ENCODE data around the gene PTPRCAP. TPM values are rescaled to one million over a fixed set of nuclear protein-coding genes. Genes with fewer than 3 reads are reported as not detected.

Gene PTPRCAP
- total and polyA plus RNA-seq, 9 of the 15 experiments (the other 6 are each of a cell fraction or from before 2014, with no cell fraction given): 0.22 to 2.0 (median 1.1) TPM; not detected in 4

DNA sequence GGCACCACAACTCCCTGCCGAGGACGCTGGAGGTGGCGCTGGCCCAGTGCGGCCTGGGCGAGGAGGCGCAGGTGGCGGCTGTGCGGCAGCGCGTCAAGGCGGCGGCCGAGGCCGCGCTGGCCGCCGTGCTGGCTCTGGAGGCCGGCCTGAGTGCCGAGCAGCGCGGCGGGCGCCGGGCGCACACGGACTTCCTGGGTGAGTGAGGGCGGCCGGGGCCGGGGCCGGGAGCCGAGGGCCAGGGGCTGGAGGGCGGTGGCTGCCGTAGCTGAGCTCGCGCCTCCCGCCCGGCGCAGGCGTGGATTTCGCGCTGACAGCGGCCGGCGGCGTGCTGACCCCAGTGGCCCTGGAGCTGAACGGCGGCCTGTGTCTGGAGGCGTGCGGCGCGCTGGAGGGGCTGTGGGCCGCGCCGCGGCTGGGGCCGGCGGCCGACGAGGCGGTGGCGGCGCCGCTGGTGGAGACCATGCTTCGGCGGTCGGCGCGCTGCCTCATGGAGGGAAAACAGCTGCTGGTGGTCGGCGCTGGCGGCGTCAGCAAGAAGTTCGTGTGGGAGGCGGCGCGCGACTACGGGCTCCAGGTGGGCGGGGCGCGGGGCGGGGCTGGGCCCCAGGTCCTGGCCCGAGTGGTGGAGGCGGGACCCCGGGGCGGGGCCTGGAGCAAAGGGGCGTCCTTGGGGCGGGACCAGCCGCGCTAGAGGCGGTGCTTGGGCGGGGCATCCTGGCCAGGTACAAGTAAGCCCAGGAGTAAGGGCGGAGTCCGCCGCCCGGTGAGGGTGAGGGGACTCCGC, 16.6 kb downstream of the PTPRCAP start (continued):
- TF ChIP-seq, protein P1, sequence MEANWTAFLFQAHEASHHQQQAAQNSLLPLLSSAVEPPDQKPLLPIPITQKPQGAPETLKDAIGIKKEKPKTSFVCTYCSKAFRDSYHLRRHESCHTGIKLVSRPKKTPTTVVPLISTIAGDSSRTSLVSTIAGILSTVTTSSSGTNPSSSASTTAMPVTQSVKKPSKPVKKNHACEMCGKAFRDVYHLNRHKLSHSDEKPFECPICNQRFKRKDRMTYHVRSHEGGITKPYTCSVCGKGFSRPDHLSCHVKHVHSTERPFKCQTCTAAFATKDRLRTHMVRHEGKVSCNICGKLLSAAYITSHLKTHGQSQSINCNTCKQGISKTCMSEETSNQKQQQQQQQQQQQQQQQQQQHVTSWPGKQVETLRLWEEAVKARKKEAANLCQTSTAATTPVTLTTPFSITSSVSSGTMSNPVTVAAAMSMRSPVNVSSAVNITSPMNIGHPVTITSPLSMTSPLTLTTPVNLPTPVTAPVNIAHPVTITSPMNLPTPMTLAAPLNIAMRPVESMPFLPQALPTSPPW (CRISPR knock-in tag; IDR thresholded peaks at IDR 0.05): peak; percentile 57
- TF ChIP-seq PTTG1 (tag; IDR thresholded peaks at IDR 0.05; ENCODE audit: low read depth) (no peak), CHD7 (IDR thresholded peaks at IDR 0.05; ENCODE audit: low read depth, low read length) (no peak), ESRRA (IDR thresholded peaks at IDR 0.05; ENCODE audit: borderline replicate concordance, low read depth) (0 out of 2 replicates have a peak, but pooled peaks have one; percentile 31), ZNF143 (CRISPR knock-in tag; IDR thresholded peaks at IDR 0.05) (no peak)
